ENCODE measurements around the gene ROM1.
"Not testable (repeated sequence)": the region's sequence is repeated elsewhere in the genome, so short reads cannot be mapped to it uniquely, and the experiment has no call there.

ROM1 gene

GRCh38 chr11:62648185-62648966, 35.3 kb downstream of the ROM1 start:
- H3K27ac ChIP-seq (ENCODE audit: low read length): peak overlapping the region; percentile 2; the same call in 1 of the 2 replicates
- no peaks in the 10 kb centered on the region for H3K9me3 ChIP-seq (ENCODE audit: insufficient read depth, low read length, severe bottlenecking)
- peak overlapping the region; percentile 43 for H3K9ac ChIP-seq (ENCODE audit: low read depth, low read length)
- no peak overlapping the region for H3K4me2 ChIP-seq (ENCODE audit: insufficient read depth, low read length)
- no peak overlapping the region for H2AFZ ChIP-seq (ENCODE audit: low read depth, low read length)
- no peaks in the 10 kb centered on the region for H3K27me3 ChIP-seq (ENCODE audit: insufficient read depth, low read length, poor library complexity)
- peaks cover 12% of the 10 kb centered on the region for H4K20me1 ChIP-seq (ENCODE audit: insufficient read depth, low read length)
- DNase-seq (no peak), ATAC-seq (ENCODE audit: insufficient read depth, low read depth) (no peak)
- peaks cover 43% of the 10 kb centered on the region for H3K36me3 ChIP-seq (ENCODE audit: insufficient read depth, low read length)
- H3K4me1 ChIP-seq (ENCODE audit: insufficient read depth, low read length): peaks cover 53% of the 10 kb centered on the region
- peaks cover 78% of the 10 kb centered on the region for H3K79me2 ChIP-seq (ENCODE audit: insufficient read depth, low read length)
- H3K4me3 ChIP-seq (ENCODE audit: low read depth in 1 of 2, low read length in 2 of 2): no peak overlapping the region
- TF ChIP-seq EZH2 (IDR thresholded peaks at IDR 0.05; ENCODE audit: borderline replicate concordance, low read depth, low read length, severe bottlenecking): no peak
- no peak for TF ChIP-seq CTCF (IDR thresholded peaks at IDR 0.05; ENCODE audit: borderline replicate concordance, extremely low read depth, low read length, poor library complexity, severe bottlenecking)

GRCh38 chr11:62648967-62649364, 35.9 kb downstream of the ROM1 start:
- Histone ChIP-seq H3K9ac (ENCODE audit: low read depth, low read length) (no peak overlapping the region), H3K36me3 (ENCODE audit: insufficient read depth, low read length) (peaks cover 38% of the 10 kb centered on the region), H3K4me3 (ENCODE audit: low read depth in 1 of 2, low read length in 2 of 2) (no peak overlapping the region), H3K27ac (ENCODE audit: low read length) (no peak overlapping the region), H3K9me3 (ENCODE audit: insufficient read depth, low read length, severe bottlenecking) (no peaks in the 10 kb centered on the region), H3K4me2 (ENCODE audit: insufficient read depth, low read length) (no peak overlapping the region), H3K27me3 (ENCODE audit: insufficient read depth, low read length, poor library complexity) (no peaks in the 10 kb centered on the region), H4K20me1 (ENCODE audit: insufficient read depth, low read length) (peaks cover 12% of the 10 kb centered on the region), H2AFZ (ENCODE audit: low read depth, low read length) (no peak overlapping the region), H3K79me2 (ENCODE audit: insufficient read depth, low read length) (peaks cover 72% of the 10 kb centered on the region), H3K4me1 (ENCODE audit: insufficient read depth, low read length) (peaks cover 54% of the 10 kb centered on the region)
- TF ChIP-seq CTCF (IDR thresholded peaks at IDR 0.05; ENCODE audit: borderline replicate concordance, extremely low read depth, low read length, poor library complexity, severe bottlenecking) (no peak), EZH2 (IDR thresholded peaks at IDR 0.05; ENCODE audit: borderline replicate concordance, low read depth, low read length, severe bottlenecking) (no peak)
- DNase-seq (no peak), ATAC-seq (ENCODE audit: insufficient read depth, low read depth) (no peak)

GRCh38 chr11:62649486-62649885, 36.4 kb downstream of the ROM1 start:
- Histone ChIP-seq H3K4me3 (ENCODE audit: low read depth in 1 of 2, low read length in 2 of 2) (no peak overlapping the region), H3K4me1 (ENCODE audit: insufficient read depth, low read length) (peaks cover 54% of the 10 kb centered on the region), H2AFZ (ENCODE audit: low read depth, low read length) (no peak overlapping the region), H4K20me1 (ENCODE audit: insufficient read depth, low read length) (peaks cover 7% of the 10 kb centered on the region), H3K4me2 (ENCODE audit: insufficient read depth, low read length) (no peak overlapping the region), H3K9ac (ENCODE audit: low read depth, low read length) (no peak overlapping the region), H3K27me3 (ENCODE audit: insufficient read depth, low read length, poor library complexity) (no peaks in the 10 kb centered on the region), H3K36me3 (ENCODE audit: insufficient read depth, low read length) (peaks cover 32% of the 10 kb centered on the region), H3K27ac (ENCODE audit: low read length) (no peak overlapping the region), H3K9me3 (ENCODE audit: insufficient read depth, low read length, severe bottlenecking) (no peaks in the 10 kb centered on the region), H3K79me2 (ENCODE audit: insufficient read depth, low read length) (peaks cover 67% of the 10 kb centered on the region)
- no peak for DNase-seq
- no peak for ATAC-seq (ENCODE audit: insufficient read depth, low read depth)
- no peak for TF ChIP-seq EZH2 (IDR thresholded peaks at IDR 0.05; ENCODE audit: borderline replicate concordance, low read depth, low read length, severe bottlenecking)

GRCh38 chr11:62650283-62650682, 37.2 kb downstream of the ROM1 start:
- not testable (repeated sequence) for H3K9ac ChIP-seq (ENCODE audit: low read depth, low read length)

More at GRCh38 chr11:62650283-62650682, 37.2 kb downstream of the ROM1 start:
- peaks cover 59% of the 10 kb centered on the region for H3K79me2 ChIP-seq (ENCODE audit: insufficient read depth, low read length)
- not testable (repeated sequence) for H3K4me2 ChIP-seq (ENCODE audit: insufficient read depth, low read length); H3K27me3 ChIP-seq (ENCODE audit: insufficient read depth, low read length, poor library complexity); ATAC-seq (ENCODE audit: insufficient read depth, low read depth); H3K4me3 ChIP-seq (ENCODE audit: low read depth in 1 of 2, low read length in 2 of 2); DNase-seq; H2AFZ ChIP-seq (ENCODE audit: low read depth, low read length); H3K27ac ChIP-seq (ENCODE audit: low read length); H4K20me1 ChIP-seq (ENCODE audit: insufficient read depth, low read length); H3K9me3 ChIP-seq (ENCODE audit: insufficient read depth, low read length, severe bottlenecking)
- peaks cover 27% of the 10 kb centered on the region for H3K36me3 ChIP-seq (ENCODE audit: insufficient read depth, low read length)
- H3K4me1 ChIP-seq (ENCODE audit: insufficient read depth, low read length): peaks cover 48% of the 10 kb centered on the region

Data from DND-41 (cell line).